ENCODE results near the gene IL1R1. TPM values are rescaled to one million over a fixed set of nuclear protein-coding genes. Genes with fewer than 3 reads are reported as not detected.

The IL1R1 gene
- total and polyA plus RNA-seq, 10 of the 15 experiments (the other 5 are each of a cell fraction or from before 2014, with no cell fraction given): 0.17 to 13.2 (median 0.53) TPM

DNA sequence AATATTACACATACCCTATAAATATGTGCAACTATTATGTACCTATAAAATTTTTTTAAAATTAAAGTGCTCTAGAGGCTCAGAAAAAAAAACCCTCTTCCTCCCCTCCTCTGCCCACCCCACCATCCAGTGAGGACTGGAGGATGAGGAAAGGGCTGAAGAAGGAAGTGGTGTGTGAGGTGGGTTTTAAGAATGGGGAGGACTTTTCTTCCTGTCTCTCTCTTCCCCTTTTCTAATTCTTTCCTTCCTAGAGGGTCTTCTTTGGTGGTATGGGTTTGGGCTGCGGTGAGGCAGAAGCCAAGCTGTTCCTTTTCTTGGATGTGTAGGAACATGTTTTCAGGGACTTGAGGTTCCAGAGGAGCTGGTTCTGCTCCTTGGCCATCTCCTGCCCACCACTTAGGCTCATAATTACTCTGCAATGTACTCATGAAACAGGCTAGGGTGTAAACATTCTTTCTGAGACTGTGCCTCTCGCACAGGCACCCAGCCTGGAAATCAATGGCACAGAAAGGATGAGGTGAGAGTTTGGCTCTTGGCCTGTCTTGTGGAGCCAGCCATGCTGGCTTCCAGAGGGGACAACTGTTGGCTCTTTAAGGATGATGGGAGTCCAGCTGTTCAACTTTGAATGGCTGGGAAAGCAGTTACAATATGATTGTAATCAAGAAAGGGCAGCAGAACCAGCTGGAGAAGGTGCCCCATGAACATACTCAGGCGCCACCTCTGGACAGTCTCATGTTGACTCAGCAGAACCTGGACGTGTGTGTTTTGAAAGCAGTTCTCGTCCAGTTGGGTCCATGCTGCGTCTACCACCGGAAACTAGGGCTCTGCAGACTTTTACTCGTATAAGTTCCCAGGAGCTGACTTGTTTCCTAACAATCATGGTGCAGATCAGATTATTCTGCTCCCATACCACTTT lies 82.5 kb downstream of the IL1R1 start:
- DNase-seq (ENCODE audit: low read depth, low spot score): no peak
- Histone ChIP-seq H3K27me3 (replicated peaks in 1 of 2; ENCODE audit: control insufficient read depth in 2 of 2, insufficient read depth in 2 of 2, low read length in 1 of 2) (no peaks in the 10 kb centered on the region), H3K9ac (ENCODE audit: control insufficient read depth, insufficient read depth, low read length) (no peak overlapping the region), H3K9me3 (replicated peaks; ENCODE audit: control insufficient read depth, insufficient read depth, low read length) (no peaks in the 10 kb centered on the region; the same call in 2 of the 3 replicates), H2AFZ (ENCODE audit: control insufficient read depth, low read depth, low read length) (no peak overlapping the region), H3K4me1 (ENCODE audit: control insufficient read depth, insufficient read depth, low read length) (no peaks in the 10 kb centered on the region; the same call in 1 of the 2 replicates), H3K4me3 (no peak overlapping the region), H3K4me2 (ENCODE audit: control insufficient read depth, insufficient read depth) (no peak overlapping the region), H3K36me3 (ENCODE audit: control insufficient read depth in 2 of 2, insufficient read depth in 2 of 2, low read length in 1 of 2) (no peaks in the 10 kb centered on the region), H4K20me1 (ENCODE audit: control insufficient read depth, insufficient read depth) (no peaks in the 10 kb centered on the region), H3K79me2 (ENCODE audit: control insufficient read depth, insufficient read depth, low read length) (no peaks in the 10 kb centered on the region), H3K27ac (ENCODE audit: control insufficient read depth, insufficient read depth) (no peak overlapping the region)
- POLR2A ChIA-PET: no interaction called here
- RAD21 ChIA-PET (ENCODE audit: unreplicated experiment): no interaction called here
- in situ Hi-C loops (cut with MboI) (no loop called here), intact Hi-C loops (cut with micrococcal nuclease; ENCODE audit: unreplicated experiment) (no loop called here)
- TF ChIP-seq SPI1 (IDR thresholded peaks at IDR 0.05; ENCODE audit: borderline replicate concordance, insufficient read depth, low read depth, low read length) (peak; percentile 25; the same call in 1 of the 2 replicates), ASH2L (IDR thresholded peaks at IDR 0.05; ENCODE audit: borderline replicate concordance, low read depth) (no peak), EED (IDR thresholded peaks at IDR 0.05; ENCODE audit: low read depth) (no peak), NR2F1 (conservative IDR thresholded peaks at IDR 0.05) (no peak)
- TF ChIP-seq, protein P1, sequence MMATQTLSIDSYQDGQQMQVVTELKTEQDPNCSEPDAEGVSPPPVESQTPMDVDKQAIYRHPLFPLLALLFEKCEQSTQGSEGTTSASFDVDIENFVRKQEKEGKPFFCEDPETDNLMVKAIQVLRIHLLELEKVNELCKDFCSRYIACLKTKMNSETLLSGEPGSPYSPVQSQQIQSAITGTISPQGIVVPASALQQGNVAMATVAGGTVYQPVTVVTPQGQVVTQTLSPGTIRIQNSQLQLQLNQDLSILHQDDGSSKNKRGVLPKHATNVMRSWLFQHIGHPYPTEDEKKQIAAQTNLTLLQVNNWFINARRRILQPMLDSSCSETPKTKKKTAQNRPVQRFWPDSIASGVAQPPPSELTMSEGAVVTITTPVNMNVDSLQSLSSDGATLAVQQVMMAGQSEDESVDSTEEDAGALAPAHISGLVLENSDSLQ (IDR thresholded peaks at IDR 0.05): no peak
- TF ChIP-seq, protein P2, sequence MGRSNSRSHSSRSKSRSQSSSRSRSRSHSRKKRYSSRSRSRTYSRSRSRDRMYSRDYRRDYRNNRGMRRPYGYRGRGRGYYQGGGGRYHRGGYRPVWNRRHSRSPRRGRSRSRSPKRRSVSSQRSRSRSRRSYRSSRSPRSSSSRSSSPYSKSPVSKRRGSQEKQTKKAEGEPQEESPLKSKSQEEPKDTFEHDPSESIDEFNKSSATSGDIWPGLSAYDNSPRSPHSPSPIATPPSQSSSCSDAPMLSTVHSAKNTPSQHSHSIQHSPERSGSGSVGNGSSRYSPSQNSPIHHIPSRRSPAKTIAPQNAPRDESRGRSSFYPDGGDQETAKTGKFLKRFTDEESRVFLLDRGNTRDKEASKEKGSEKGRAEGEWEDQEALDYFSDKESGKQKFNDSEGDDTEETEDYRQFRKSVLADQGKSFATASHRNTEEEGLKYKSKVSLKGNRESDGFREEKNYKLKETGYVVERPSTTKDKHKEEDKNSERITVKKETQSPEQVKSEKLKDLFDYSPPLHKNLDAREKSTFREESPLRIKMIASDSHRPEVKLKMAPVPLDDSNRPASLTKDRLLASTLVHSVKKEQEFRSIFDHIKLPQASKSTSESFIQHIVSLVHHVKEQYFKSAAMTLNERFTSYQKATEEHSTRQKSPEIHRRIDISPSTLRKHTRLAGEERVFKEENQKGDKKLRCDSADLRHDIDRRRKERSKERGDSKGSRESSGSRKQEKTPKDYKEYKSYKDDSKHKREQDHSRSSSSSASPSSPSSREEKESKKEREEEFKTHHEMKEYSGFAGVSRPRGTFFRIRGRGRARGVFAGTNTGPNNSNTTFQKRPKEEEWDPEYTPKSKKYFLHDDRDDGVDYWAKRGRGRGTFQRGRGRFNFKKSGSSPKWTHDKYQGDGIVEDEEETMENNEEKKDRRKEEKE (IDR thresholded peaks at IDR 0.05): no peak
- CTCF ChIA-PET: interaction anchor here (0.7 to 1.4 kb wide), 4 partner anchors 13 to 394 kb away, joined by 3 to 4 read pairs (median 4); no protein-coding TSS in a partner anchor
- no TSS peak for BruUV-seq (replicated peaks)
- no peak for FAIRE-seq
- ATAC-seq: no peak
- WGBS (ENCODE audit: insufficient coverage, insufficient replicate concordance, low lambda C conversion rate, missing lambda C conversion rate): 0% methylated on average over 8 of the region's 8 CpGs
- SMC1A ChIA-PET (ENCODE audit: uncharacterized antibody, unreplicated experiment): interaction anchor here (0.7 kb wide), 1 partner anchor 139 kb away, joined by 4 read pairs; no protein-coding TSS in a partner anchor
